Inferior parietal cortex (tissue), 1 donor: ENCODE measurements around the gene EWSR1.

Source experiments
- DNase-seq: peaks from one replicate; pipeline ENCODE4 v3.0.0-alpha.2; 2016; ENCODE audit errors: extremely low spot score

The EWSR1 gene

GRCh38 chr22:29315286-29316140 lies 47.4 kb downstream of the EWSR1 start, which contains the start of gene RASL10A:
TSS of gene RASL10A (minus strand) at chr22:29315697. CDS start at chr22:29315246, 451 bp downstream.
- DNase-seq: no peak

- DNase-seq: no peak
These were observed 48.2 kb downstream of the EWSR1 start for GRCh38 chr22:29316141-29316828.

DNA sequence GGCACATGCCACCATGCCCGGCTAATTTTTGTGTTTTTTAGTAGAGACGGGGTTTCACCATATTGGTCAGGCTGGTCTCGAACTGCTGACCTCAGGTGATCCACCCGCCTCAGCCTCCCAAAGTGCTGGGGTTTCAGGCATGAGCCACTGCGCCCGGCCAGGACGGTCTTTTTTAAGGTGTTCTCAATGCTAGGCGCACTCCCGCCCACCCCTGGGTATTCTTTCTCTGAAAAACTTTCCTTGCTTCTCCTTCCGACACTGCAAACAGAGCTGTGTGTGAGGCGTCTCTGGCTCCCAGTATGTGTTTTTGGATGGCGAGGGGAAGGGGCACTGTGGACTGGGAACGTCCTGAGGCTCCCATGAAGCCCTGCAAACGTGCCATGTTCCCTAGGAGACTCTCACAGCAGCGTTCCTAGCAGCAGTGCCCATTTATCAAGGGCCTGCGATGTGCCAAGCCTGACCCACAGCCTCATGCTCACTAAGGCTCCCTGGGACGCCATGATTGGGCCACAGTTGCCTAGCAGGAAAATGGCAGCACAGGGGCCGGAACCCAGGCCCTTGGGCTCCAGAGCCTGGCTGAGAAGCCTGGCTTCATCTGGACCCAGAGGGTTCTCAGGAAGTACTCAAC lies 49.9 kb downstream of the EWSR1 start:
- no peak for DNase-seq

- no peak for DNase-seq
These were observed 51.0 kb downstream of the EWSR1 start for GRCh38 chr22:29319072-29319471.

DNA sequence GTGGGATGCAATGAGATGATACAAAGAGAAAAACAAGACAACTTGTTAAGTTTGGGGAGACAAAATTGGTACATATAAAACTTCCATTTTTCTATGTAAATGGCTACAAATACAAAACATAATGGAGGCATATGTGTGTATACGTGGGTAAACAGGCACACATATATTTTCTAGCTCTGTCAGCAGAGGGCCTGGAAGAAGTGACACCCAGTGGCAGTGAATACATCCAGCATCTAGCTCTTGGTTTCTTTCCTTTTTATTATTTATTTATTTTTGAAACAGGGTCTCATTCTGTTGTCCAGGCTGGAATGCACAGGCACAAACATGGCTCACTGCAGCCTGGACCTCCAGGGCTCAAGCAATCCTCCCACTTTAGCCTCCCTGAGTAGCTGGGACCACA lies 52.5 kb downstream of the EWSR1 start:
- DNase-seq: no peak

DNA sequence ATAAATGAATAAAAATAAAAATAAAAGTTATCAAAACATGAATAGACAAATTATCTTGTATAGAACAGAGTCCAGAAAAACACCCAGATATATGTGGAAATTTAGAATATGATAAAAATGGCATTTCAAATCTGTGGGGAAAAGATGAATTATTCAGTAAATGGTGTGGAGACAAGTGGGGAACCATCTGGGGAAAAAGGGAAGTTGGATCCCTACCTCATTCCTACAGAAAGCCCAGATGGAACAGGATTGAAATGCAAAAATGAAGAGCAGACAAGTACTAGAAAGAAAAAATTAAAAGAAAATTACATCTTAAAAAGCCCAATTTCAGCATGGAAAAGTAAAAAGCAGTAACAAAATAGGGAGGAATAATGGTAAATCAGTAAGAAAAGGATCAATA lies 55.6 kb downstream of the EWSR1 start:
- DNase-seq: no peak

- DNase-seq: no peak
These were observed 57.3 kb downstream of the EWSR1 start for GRCh38 chr22:29325356-29325755.

GRCh38 chr22:29325785-29326315 lies 57.8 kb downstream of the EWSR1 start:
- no peak for DNase-seq

GRCh38 chr22:29326481-29326880 lies 58.4 kb downstream of the EWSR1 start:
- no peak for DNase-seq

- no peak for DNase-seq
These were observed 59.2 kb downstream of the EWSR1 start for GRCh38 chr22:29327089-29327764.

DNA sequence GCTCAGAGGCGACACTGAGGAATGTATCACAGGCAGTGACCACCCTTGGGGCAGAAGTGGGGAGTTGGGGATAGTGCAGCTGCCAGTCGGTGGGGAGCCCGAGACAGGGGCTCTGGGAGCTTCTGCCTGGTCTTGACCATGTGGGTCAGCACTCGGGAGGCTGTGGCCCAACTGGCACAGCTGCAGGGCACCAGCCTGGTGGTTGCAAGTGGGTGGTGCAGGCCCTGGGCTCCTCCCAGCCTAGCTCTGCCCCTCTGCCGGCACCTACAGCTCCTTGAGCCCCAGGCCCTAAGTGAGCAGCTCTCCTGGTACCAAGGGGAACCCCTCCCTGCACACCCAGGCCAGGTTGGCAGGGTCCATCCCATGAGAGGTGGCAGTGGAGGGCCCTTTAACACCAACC lies 60.0 kb downstream of the EWSR1 start:
- DNase-seq: no peak

GRCh38 chr22:29328566-29329500 lies 60.8 kb downstream of the EWSR1 start:
- no peak for DNase-seq

GRCh38 chr22:29329581-29329980 lies 61.5 kb downstream of the EWSR1 start:
- no peak for DNase-seq

DNA sequence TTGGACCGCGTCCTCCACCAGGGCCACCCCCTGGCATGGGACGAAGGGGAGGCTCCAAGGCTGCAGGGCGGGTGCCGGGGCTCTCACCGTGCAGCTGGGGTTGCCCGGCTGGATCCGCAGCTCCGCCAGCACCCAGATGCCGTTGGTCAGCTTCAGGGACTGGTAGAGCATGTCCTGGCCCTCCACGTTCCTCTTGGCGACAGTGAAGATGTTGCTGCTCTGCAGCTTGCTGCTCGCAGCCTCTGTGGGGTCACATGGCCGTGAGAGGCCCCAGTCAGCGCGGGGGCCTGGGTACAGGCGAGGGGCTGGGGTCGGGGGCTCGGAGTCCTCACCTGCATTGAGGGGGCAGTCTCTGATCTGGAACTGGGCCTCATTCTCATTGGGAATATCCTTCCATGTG lies 62.2 kb downstream of the EWSR1 start:
- DNase-seq: no peak

DNA sequence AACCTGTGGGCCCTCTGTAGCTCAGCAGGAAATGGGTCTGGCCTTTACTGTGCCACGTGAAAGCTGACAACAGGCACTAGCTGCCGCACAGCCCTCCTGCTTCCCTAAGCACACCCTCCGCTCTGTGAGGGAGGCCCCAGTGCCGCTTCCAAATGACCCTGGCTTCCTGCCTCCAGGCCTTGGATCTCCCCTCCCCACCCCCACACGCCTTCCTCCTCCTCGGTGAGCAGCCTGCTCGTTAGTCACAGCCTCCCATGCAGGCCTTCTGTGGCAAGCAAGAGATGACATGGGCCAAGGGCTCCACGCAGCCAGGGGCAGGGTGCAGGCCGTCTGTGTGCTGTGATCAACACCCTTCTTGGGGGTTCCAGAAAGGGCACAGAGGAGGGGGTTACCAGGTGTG lies 62.7 kb downstream of the EWSR1 start:
- no peak for DNase-seq

DNA sequence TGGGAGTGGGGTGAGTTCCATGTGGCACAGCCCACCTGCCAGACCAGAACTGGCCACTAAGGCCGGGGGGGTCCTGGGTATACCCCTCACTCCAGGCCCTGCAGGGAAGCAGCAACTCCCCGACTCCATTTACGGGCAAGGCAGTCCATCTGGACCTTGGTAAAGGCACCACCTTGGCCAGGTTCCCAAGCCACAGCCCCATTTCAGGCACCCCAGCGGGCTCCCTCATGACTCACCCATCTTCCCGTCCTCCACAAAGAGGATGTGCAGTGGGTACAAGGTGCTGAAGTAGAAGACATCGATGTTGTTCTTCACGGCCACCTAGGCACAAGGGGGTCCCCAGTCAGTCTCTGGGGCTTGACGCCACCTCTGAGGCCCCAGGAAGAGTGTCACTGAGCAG lies 63.1 kb downstream of the EWSR1 start:
- DNase-seq: no peak

GRCh38 chr22:29331658-29332300 lies 63.7 kb downstream of the EWSR1 start:
- DNase-seq: no peak

DNA sequence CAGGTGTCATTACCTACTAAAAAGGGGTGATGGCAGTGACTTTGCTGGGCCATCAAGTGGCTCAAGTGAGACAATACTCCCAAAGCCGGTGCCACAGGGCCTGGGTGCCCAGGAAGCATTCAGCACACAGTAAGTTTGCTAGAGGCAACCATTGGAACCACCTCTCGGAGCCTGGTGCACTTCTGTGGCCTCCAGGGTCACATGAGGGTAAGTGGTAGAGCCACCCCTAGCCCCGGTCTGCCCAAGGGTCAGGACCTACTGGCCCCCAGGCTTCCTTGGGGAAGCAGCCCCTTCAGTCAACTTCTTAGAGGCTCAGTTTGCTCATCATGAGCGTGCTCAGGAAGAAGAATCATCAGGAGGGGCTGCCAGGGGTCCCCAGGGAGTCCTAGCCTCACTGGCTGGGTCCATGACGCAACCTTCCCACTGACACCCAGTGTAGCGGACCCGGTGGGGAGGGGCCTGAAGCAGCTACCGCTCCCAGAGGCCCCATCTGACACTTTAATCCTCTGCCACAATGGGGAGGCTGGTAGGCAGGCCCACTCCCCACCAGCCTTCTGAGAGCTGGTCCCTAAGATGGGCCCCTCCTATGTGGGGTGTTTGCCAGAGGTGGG lies 64.9 kb downstream of the EWSR1 start:
- no peak for DNase-seq

DNA sequence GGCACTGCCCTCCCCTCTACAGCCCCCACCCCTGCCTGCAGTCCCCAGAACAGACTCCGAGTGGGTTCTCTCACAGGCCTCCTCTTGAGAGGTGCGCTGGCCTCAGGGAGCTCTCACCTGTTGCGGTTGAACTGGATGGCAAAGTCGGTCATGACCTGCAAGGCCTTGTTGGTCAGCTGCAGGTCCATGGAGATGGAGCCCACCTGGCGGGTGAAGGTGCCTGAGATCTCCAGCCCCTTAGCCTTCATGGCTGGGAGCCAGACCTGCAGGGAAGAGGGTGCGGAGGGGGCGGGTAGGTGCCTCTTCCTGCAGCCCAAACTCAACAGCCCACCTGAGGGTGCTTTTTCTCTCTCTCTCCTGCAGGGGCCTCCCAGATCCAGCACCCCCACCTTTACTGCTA lies 66.1 kb downstream of the EWSR1 start:
- no peak for DNase-seq
